CD4-positive, alpha-beta memory T cell (primary cell): ENCODE data around the gene SQOR. TPM values are rescaled to one million over a fixed set of nuclear protein-coding genes. Genes with fewer than 3 reads are reported as not detected.

Experiments used
- CTCF ChIA-PET: fragments of 350-600 bp; sonication (Branson Sonifier 250); formaldehyde crosslinking; loops from one replicate; lab custom pipeline; 2021; ENCODE audit warnings: inconsistent platforms; ENCODE audit not compliant: partially characterized antibody; lab: Charles Lee
- POLR2A ChIA-PET: fragments of 350-600 bp; sonication (Branson Sonifier 250); formaldehyde crosslinking; loops from one replicate; lab custom pipeline; 2021; ENCODE audit not compliant: partially characterized antibody; lab: Charles Lee
- DNase-seq, 5 donors: peaks; one replicate each; pipeline versions ENCODE4 v3.0.0 to v3.0.0-alpha.2; 2020 to 2022; ENCODE audit warnings: mixed read lengths in 1 of 5
- H3K27ac ChIP-seq: one replicate; pipeline ENCODE4 v1.7.0; 2013; ENCODE audit warnings: low read depth, low read length
- H3K27me3 ChIP-seq: 2 replicates; pipeline ENCODE4 v1.7.0; 2013; ENCODE audit warnings: mild to moderate bottlenecking, low read length, moderate library complexity; ENCODE audit not compliant: insufficient read depth
- H3K36me3 ChIP-seq: 2 replicates; pipeline ENCODE4 v1.7.0; 2013; ENCODE audit warnings: mild to moderate bottlenecking, low read length, moderate library complexity; ENCODE audit not compliant: insufficient read depth
- H3K4me1 ChIP-seq: 2 replicates; pipeline ENCODE4 v1.7.0; 2013; ENCODE audit warnings: mild to moderate bottlenecking, low read length, moderate library complexity; ENCODE audit not compliant: insufficient read depth
- H3K4me3 ChIP-seq, 2 donors: one replicate each; pipeline ENCODE4 v1.7.0; 2013; ENCODE audit warnings: low read length in 2 of 2, mild to moderate bottlenecking in 1 of 2
- H3K9me3 ChIP-seq, 2 donors: one replicate each; pipeline ENCODE4 v1.7.0; 2013; ENCODE audit warnings: low read length in 2 of 2, control low read depth in 1 of 2; ENCODE audit not compliant: control insufficient read depth in 1 of 2
- H3K27ac Mint-ChIP-seq, 7 donors: one replicate each; pipeline ENCODE4 v1.8.0; 2020 to 2021; ENCODE audit warnings: mixed read lengths in 7 of 7, mild to moderate bottlenecking in 6 of 7, inconsistent platforms in 3 of 7, moderate library complexity in 3 of 7
- H3K27me3 Mint-ChIP-seq, 2 donors: one replicate each; pipeline ENCODE4 v1.8.0; 2020 to 2021; ENCODE audit warnings: mixed read lengths in 2 of 2
- H3K36me3 Mint-ChIP-seq, 2 donors: one replicate each; pipeline ENCODE4 v1.8.0; 2020 to 2021; ENCODE audit warnings: mixed read lengths in 2 of 2, inconsistent platforms in 1 of 2, mild to moderate bottlenecking in 1 of 2
- H3K4me1 Mint-ChIP-seq, 4 donors: one replicate each; pipeline ENCODE4 v1.8.0; 2020 to 2021; ENCODE audit warnings: mixed read lengths in 4 of 4, mild to moderate bottlenecking in 1 of 4
- H3K4me3 Mint-ChIP-seq, 8 donors: one replicate each; pipeline ENCODE4 v1.8.0; 2020 to 2021; ENCODE audit warnings: mixed read lengths in 8 of 8, mild to moderate bottlenecking in 7 of 8, moderate library complexity in 6 of 8, inconsistent platforms in 3 of 8
- H3K9me3 Mint-ChIP-seq, 8 donors: one replicate each; pipeline ENCODE4 v1.8.0; 2020 to 2021; ENCODE audit warnings: mixed read lengths in 8 of 8, mild to moderate bottlenecking in 5 of 8, inconsistent platforms in 3 of 8, moderate library complexity in 1 of 8
- intact Hi-C: fragments of 100-400 bp; cut with micrococcal nuclease; formaldehyde crosslinking; loops from one replicate; pipeline ENCODE4 v1.15.1; 2023
- polyA plus RNA-seq, 2 donors: library from polyadenylated mRNA; unstranded; fragments of 300-500 nt; fragmentation: Illumina TruSeq; gene quantifications; one replicate each; pipeline ENCODE4 v1.2.3, GENCODE V29; 2021
- total RNA-seq, 2 experiments: library from RNA; stranded (reverse); gene quantifications; one replicate each; pipeline ENCODE4 v1.2.3, GENCODE V29; 2021

SQOR gene
- total and polyA plus RNA-seq, 4 experiments from 2014 or later, result 47.9 to 183 (median 84.6) TPM

- Mint-ChIP-seq H3K27ac (no peak overlapping the region), H3K27me3 (no peaks in the 10 kb centered on the region), H3K4me1 (peaks cover 10 to 24% (median 12%) of the 10 kb centered on the region in 4 donors), H3K36me3 (peaks cover 57 to 83% of the 10 kb centered on the region in 2 donors), H3K9me3 (no peaks in the 10 kb centered on the region), H3K4me3 (no peak overlapping the region)
- Histone ChIP-seq H3K27me3 (no peaks in the 10 kb centered on the region), H3K27ac (no peak overlapping the region), H3K36me3 (peaks cover 43% of the 10 kb centered on the region), H3K4me3 (no peak overlapping the region), H3K4me1 (no peaks in the 10 kb centered on the region), H3K9me3 (no peaks in the 10 kb centered on the region)
- intact Hi-C loops, result no loop called here
- no peak for DNase-seq
- POLR2A ChIA-PET, result no interaction called here
- CTCF ChIA-PET, result interaction anchor here (0.7 to 1.1 kb wide), 2 partner anchors 15 to 1330 kb away, joined by 3 read pairs; no protein-coding TSS in a partner anchor
Observed at GRCh38 chr15:45666119-45666875, 31.5 kb downstream of the SQOR start.

GRCh38 chr15:45667002-45667401, 32.2 kb downstream of the SQOR start:
- Mint-ChIP-seq H3K27ac (peak overlapping the region in 3 of 7 donors; percentile 32 to 42 (median 42)), H3K4me1 (peaks cover 10 to 24% (median 12%) of the 10 kb centered on the region in 4 donors), H3K27me3 (no peaks in the 10 kb centered on the region), H3K36me3 (peaks cover 57 to 83% of the 10 kb centered on the region in 2 donors), H3K9me3 (no peaks in the 10 kb centered on the region), H3K4me3 (no peak overlapping the region)
- POLR2A ChIA-PET, result no interaction called here
- intact Hi-C loops, result no loop called here
- Histone ChIP-seq H3K9me3 (no peaks in the 10 kb centered on the region), H3K27me3 (no peaks in the 10 kb centered on the region), H3K36me3 (peaks cover 43% of the 10 kb centered on the region), H3K4me3 (no peak overlapping the region), H3K4me1 (no peaks in the 10 kb centered on the region), H3K27ac (no peak overlapping the region)
- CTCF ChIA-PET, result interaction anchor here (0.9 kb wide), 1 partner anchor 38 kb away, joined by 6 read pairs; no protein-coding TSS in a partner anchor
- DNase-seq, result no peak

DNA sequence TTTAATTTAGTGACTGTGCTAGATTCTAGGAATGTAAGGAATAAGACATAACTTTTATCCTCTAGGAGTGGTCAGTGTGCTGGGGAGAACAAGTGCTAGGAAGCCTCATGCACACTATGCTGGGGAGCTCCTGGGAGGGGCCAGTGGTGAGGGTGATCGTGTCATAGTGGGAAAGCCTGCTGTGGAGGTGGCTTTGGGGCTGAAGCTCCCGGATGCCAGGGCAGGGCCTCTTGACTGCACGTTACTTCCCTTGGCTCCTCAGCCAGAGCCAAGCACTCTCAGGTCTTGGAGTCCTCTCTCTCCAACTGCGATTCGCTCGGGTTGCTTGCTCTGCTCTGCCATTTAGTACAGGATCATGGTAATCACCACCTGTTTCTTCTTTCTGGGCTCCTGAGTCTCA, 33.6 kb downstream of the SQOR start:
- Histone ChIP-seq H3K4me1 (no peaks in the 10 kb centered on the region), H3K27me3 (no peaks in the 10 kb centered on the region), H3K36me3 (peaks cover 40% of the 10 kb centered on the region), H3K4me3 (no peak overlapping the region), H3K9me3 (no peaks in the 10 kb centered on the region), H3K27ac (no peak overlapping the region)
- H3K4me1 Mint-ChIP-seq, result peaks cover 10 to 25% (median 12%) of the 10 kb centered on the region in 4 donors
- H3K27ac Mint-ChIP-seq, result peak overlapping the region in 2 of 7 donors; percentile 7 to 24
- no peak for DNase-seq
- intact Hi-C loops, result no loop called here
- H3K27me3 Mint-ChIP-seq, result no peaks in the 10 kb centered on the region
- peaks cover 59 to 82% of the 10 kb centered on the region in 2 donors for H3K36me3 Mint-ChIP-seq
- POLR2A ChIA-PET, result no interaction called here
- no peaks in the 10 kb centered on the region for H3K9me3 Mint-ChIP-seq
- no peak overlapping the region for H3K4me3 Mint-ChIP-seq
- CTCF ChIA-PET, result no interaction called here

DNA sequence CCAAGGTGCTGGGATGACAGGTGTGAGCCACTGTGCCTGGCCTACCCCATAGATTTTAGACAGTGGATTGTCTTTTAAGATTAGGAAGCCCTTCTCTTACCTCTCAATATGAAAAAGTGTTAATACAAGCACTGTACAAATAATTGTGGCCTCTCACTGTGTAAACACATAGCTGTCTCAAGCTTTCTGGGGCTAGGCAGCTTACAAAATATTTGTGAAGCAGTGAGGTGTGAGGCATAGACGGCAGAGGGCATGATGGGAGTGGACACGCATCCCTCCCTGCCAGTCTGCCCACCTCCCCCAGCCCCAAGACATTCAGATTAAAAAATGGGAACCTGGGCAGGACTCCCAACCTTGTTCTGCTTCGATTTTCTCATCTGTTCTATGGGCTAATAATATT, 34.6 kb downstream of the SQOR start:
- Mint-ChIP-seq H3K4me3 (no peak overlapping the region), H3K4me1 (peaks cover 10 to 24% (median 12%) of the 10 kb centered on the region in 4 donors), H3K27me3 (no peaks in the 10 kb centered on the region), H3K36me3 (peaks cover 51 to 79% of the 10 kb centered on the region in 2 donors), H3K27ac (peak overlapping the region in 1 of 7 donors; percentile 19), H3K9me3 (no peaks in the 10 kb centered on the region)
- no peak for DNase-seq
- no peak overlapping the region for H3K27ac ChIP-seq
- peaks cover 38% of the 10 kb centered on the region for H3K36me3 ChIP-seq
- H3K9me3 ChIP-seq, result no peaks in the 10 kb centered on the region
- H3K27me3 ChIP-seq, result no peaks in the 10 kb centered on the region
- H3K4me1 ChIP-seq, result no peaks in the 10 kb centered on the region
- POLR2A ChIA-PET, result no interaction called here
- no peak overlapping the region for H3K4me3 ChIP-seq
- intact Hi-C loops, result no loop called here
- CTCF ChIA-PET, result no interaction called here

DNA sequence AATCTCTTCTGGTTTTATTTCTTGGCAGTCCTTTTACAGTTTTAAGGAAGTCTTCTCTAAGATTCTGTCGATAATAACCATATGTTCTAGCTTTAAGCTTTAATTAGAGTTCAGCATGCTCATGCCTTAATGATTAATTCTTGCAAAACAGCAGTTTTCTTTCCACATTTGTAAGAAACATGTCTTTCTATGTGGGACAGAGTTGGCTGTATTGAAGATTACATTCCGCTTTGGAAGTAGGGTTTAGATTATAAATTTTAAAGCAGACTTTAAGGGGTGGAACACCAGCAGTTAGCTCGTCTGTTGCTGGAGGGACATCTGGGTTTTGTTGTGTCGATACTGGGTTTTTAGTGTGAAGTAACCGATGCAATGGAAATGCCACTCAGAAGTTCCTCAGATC, 35.3 kb downstream of the SQOR start:
- intact Hi-C loops, result no loop called here
- no peaks in the 10 kb centered on the region for H3K27me3 ChIP-seq
- H3K9me3 Mint-ChIP-seq, result no peaks in the 10 kb centered on the region
- peaks cover 10 to 22% (median 12%) of the 10 kb centered on the region in 4 donors for H3K4me1 Mint-ChIP-seq
- peaks cover 52 to 79% of the 10 kb centered on the region in 2 donors for H3K36me3 Mint-ChIP-seq
- H3K27ac ChIP-seq, result no peak overlapping the region
- no peaks in the 10 kb centered on the region for H3K9me3 ChIP-seq
- no peaks in the 10 kb centered on the region for H3K27me3 Mint-ChIP-seq
- peaks cover 44% of the 10 kb centered on the region for H3K36me3 ChIP-seq
- no peak for DNase-seq
- ChIA-PET CTCF (interaction anchor here (1.2 to 2.1 kb wide), 2 partner anchors 10 to 35 kb away, joined by 3 to 6 read pairs; no protein-coding TSS in a partner anchor), POLR2A (no interaction called here)
- no peak overlapping the region for H3K4me3 Mint-ChIP-seq
- H3K4me1 ChIP-seq, result no peaks in the 10 kb centered on the region
- H3K4me3 ChIP-seq, result no peak overlapping the region
- H3K27ac Mint-ChIP-seq, result no peak overlapping the region

GRCh38 chr15:45670511-45670910, 35.7 kb downstream of the SQOR start:
- Mint-ChIP-seq H3K9me3 (no peaks in the 10 kb centered on the region), H3K4me1 (peaks cover 10 to 22% (median 11%) of the 10 kb centered on the region in 4 donors), H3K36me3 (peaks cover 53 to 78% of the 10 kb centered on the region in 2 donors), H3K4me3 (no peak overlapping the region), H3K27me3 (no peaks in the 10 kb centered on the region), H3K27ac (peak overlapping the region in 1 of 7 donors; percentile 23)
- H3K9me3 ChIP-seq, result no peaks in the 10 kb centered on the region
- H3K27ac ChIP-seq, result no peak overlapping the region
- H3K4me1 ChIP-seq, result no peaks in the 10 kb centered on the region
- POLR2A ChIA-PET, result no interaction called here
- H3K27me3 ChIP-seq, result no peaks in the 10 kb centered on the region
- intact Hi-C loops, result no loop called here
- H3K4me3 ChIP-seq, result no peak overlapping the region
- DNase-seq, result no peak
- peaks cover 47% of the 10 kb centered on the region for H3K36me3 ChIP-seq
- CTCF ChIA-PET, result interaction anchor here (1.2 to 2.1 kb wide), 2 partner anchors 10 to 35 kb away, joined by 3 to 6 read pairs; no protein-coding TSS in a partner anchor

GRCh38 chr15:45674677-45675076, 39.8 kb downstream of the SQOR start:
- no peak overlapping the region for H3K27ac ChIP-seq
- intact Hi-C loops, result no loop called here
- Mint-ChIP-seq H3K36me3 (peaks cover 69 to 87% of the 10 kb centered on the region in 2 donors), H3K27me3 (no peaks in the 10 kb centered on the region), H3K4me1 (peaks cover 0 to 7% (median 1%) of the 10 kb centered on the region in 4 donors), H3K4me3 (no peak overlapping the region), H3K9me3 (no peaks in the 10 kb centered on the region), H3K27ac (peak overlapping the region in 4 of 7 donors; percentile 46 to 70 (median 58))
- H3K27me3 ChIP-seq, result no peaks in the 10 kb centered on the region
- POLR2A ChIA-PET, result no interaction called here
- H3K4me1 ChIP-seq, result no peaks in the 10 kb centered on the region
- no peak overlapping the region for H3K4me3 ChIP-seq
- peaks cover 61% of the 10 kb centered on the region for H3K36me3 ChIP-seq
- no peaks in the 10 kb centered on the region for H3K9me3 ChIP-seq
- DNase-seq, result no peak
- CTCF ChIA-PET, result interaction anchor here (0.9 to 1.1 kb wide), 2 partner anchors 10 to 31 kb away, joined by 3 read pairs; no protein-coding TSS in a partner anchor
